ENCODE measurements around the gene CD22. TPM values are rescaled to one million over a fixed set of nuclear protein-coding genes. Genes with fewer than 3 reads are reported as not detected.
A peak's percentile ranks its signal among the peaks of the same experiment; 100 is the strongest.

CD22 gene
- total RNA-seq, 1 donor from 2014 or later, result not detected

DNA sequence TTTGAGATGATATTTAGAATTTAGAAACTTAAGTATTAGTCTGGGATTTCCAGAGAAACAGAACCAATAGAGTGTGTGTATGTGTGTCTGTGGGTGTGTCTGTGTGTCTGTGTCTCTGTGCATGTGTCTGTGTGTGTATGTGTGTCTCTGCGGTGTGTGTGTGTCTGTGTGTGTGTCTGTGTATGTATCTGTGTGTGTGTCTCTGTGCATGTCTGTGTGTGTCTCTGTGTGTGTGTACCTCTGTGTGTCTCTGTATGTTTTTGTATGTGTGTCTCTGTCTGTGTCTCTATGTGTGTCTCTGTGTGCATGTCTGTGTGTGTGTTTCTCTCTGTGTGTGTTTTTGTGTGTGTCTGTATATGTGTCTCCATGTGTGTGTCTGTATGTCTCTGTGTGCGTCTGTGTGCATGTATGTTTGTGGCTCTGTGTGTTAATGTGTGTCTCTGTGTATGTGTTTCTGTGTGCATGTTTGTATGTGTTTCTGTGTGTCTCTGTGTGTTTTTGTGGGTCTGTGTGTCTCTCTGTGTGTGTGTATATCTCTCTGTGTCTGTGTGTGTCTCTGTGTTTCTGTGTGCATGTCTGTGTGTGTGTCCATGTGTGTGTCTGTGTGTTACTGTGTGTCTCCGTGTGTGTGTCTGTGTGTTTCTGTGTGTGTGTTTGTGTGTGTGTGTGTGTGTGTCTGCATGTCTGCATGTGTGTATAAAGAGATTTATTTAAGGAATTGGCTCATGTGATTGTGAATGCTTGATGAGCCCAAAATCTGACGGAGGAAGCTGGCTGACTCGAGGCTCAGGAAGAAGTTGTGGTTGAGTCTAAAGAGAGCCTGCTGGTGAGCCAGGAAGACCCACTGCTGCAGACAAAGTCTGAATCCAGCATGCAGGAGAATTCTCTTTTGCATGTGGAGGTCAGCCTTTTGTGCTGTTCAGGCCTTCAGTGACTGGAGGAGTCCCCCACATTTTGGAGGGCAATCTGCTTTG lies 64.0 kb downstream of the CD22 start:
- TF ChIP-seq, protein P1, sequence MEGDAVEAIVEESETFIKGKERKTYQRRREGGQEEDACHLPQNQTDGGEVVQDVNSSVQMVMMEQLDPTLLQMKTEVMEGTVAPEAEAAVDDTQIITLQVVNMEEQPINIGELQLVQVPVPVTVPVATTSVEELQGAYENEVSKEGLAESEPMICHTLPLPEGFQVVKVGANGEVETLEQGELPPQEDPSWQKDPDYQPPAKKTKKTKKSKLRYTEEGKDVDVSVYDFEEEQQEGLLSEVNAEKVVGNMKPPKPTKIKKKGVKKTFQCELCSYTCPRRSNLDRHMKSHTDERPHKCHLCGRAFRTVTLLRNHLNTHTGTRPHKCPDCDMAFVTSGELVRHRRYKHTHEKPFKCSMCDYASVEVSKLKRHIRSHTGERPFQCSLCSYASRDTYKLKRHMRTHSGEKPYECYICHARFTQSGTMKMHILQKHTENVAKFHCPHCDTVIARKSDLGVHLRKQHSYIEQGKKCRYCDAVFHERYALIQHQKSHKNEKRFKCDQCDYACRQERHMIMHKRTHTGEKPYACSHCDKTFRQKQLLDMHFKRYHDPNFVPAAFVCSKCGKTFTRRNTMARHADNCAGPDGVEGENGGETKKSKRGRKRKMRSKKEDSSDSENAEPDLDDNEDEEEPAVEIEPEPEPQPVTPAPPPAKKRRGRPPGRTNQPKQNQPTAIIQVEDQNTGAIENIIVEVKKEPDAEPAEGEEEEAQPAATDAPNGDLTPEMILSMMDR (IDR thresholded peaks at IDR 0.05; ENCODE audit: borderline replicate concordance), result no peak
- Histone ChIP-seq H3K9me3 (replicated peaks) (no peaks in the 10 kb centered on the region), H3K36me3 (no peaks in the 10 kb centered on the region), H3K27me3 (ENCODE audit: low read depth) (no peaks in the 10 kb centered on the region), H3K4me1 (peaks cover 5% of the 10 kb centered on the region), H3K4me3 (no peak overlapping the region), H3K27ac (replicated peaks) (no peak overlapping the region)
- intact Hi-C loops (cut with micrococcal nuclease), result no loop called here
- DNase-seq, result no peak

- intact Hi-C loops (cut with micrococcal nuclease), result no loop called here
- TF ChIP-seq, protein P1 (IDR thresholded peaks at IDR 0.05; ENCODE audit: borderline replicate concordance), result no peak
- no peak overlapping the region for H3K4me3 ChIP-seq
- no peaks in the 10 kb centered on the region for H3K9me3 ChIP-seq (replicated peaks)
- no peaks in the 10 kb centered on the region for H3K36me3 ChIP-seq
- no peaks in the 10 kb centered on the region for H3K27me3 ChIP-seq (ENCODE audit: low read depth)
- H3K4me1 ChIP-seq, result peaks cover 14% of the 10 kb centered on the region
- H3K27ac ChIP-seq (replicated peaks), result peak overlapping the region; percentile 6
- DNase-seq, result no peak
Observed at GRCh38 chr19:35395382-35396199, 66.6 kb downstream of the CD22 start.

DNA sequence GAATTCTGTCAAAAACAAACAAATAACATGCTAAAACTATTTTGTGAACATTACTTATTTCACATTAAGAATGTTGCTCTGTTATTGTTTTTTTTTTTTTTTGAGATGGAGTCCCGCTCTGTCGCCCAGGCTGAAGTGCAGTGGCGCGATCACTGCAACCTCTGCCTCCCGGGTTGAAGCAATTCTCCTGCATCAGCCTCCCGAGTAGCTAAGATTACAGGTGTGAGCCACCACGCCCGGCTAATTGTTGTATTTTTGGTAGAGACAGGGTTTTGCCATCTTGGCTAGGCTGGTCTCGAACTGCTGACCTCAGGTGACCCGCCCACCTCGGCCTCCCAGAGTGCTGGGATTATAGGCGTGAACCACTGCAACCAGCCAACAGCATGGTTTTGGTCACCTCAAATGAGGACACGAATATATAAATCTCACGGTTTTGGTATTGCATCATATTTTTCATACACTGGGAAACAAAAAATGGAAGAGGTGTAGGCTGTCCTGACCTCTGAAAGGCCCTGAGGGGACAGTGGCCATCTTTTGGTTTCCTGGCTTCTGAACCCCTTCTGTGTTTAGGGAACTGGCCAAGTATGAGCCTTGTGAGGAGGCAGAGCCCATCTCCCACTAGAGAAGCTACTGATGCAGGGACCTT lies 67.4 kb downstream of the CD22 start:
- H3K27ac ChIP-seq (replicated peaks), result peak overlapping the region; percentile 6
- intact Hi-C loops (cut with micrococcal nuclease), result no loop called here
- no peak for DNase-seq

More for the DNA sequence above, 67.4 kb downstream of the CD22 start:
- no peaks in the 10 kb centered on the region for H3K27me3 ChIP-seq (ENCODE audit: low read depth)
- H3K36me3 ChIP-seq, result no peaks in the 10 kb centered on the region
- peaks cover 14% of the 10 kb centered on the region for H3K4me1 ChIP-seq
- TF ChIP-seq, protein P1 (IDR thresholded peaks at IDR 0.05; ENCODE audit: borderline replicate concordance), result no peak
- H3K4me3 ChIP-seq, result no peak overlapping the region
- H3K9me3 ChIP-seq (replicated peaks), result no peaks in the 10 kb centered on the region

Small RNA genes within 50 kb of the gene (microRNA-seq; reads per million reads assigned to microRNA genes)
- gene MIR5196, result not detected

Other genes starting within 250 kb of the CD22 start
- 1.1 TPM for gene FXYD3, start 213.4 kb upstream of the CD22 start, total RNA-seq
- 8.4 TPM for gene LGI4, start 194.1 kb upstream of the CD22 start, total RNA-seq
- 509 TPM for gene FXYD1, start 190.4 kb upstream of the CD22 start, total RNA-seq
- not detected for gene FXYD7, start 185.9 kb upstream of the CD22 start, total RNA-seq
- gene FXYD5, start 174.5 kb upstream of the CD22 start, total RNA-seq, result 23.4 TPM
- not detected for gene FAM187B, start 100.4 kb upstream of the CD22 start, total RNA-seq
- 4.5 TPM for gene LSR, start 80.2 kb upstream of the CD22 start, total RNA-seq
- gene USF2, start 60.2 kb upstream of the CD22 start, total RNA-seq, result 147 TPM
- not detected for gene HAMP, start 46.7 kb upstream of the CD22 start, total RNA-seq
- not detected for gene MAG, start 37.0 kb upstream of the CD22 start, total RNA-seq
- not detected for gene FFAR1, start 18.7 kb downstream of the CD22 start, total RNA-seq
- gene FFAR3, start 29.3 kb downstream of the CD22 start, total RNA-seq, result not detected
- not detected for gene GPR42, start 41.9 kb downstream of the CD22 start, total RNA-seq
- gene FFAR2, start 119.1 kb downstream of the CD22 start, total RNA-seq, result 0.27 TPM
- gene KRTDAP, start 161.3 kb downstream of the CD22 start, total RNA-seq, result not detected
- 7.9 TPM for gene DMKN, start 184.5 kb downstream of the CD22 start, total RNA-seq
- not detected for gene SBSN, start 199.1 kb downstream of the CD22 start, total RNA-seq
- not detected for gene GAPDHS, start 204.3 kb downstream of the CD22 start, total RNA-seq
- gene TMEM147, start 216.4 kb downstream of the CD22 start, total RNA-seq, result 84.3 TPM
- gene ATP4A, start 234.5 kb downstream of the CD22 start, total RNA-seq, result not detected